ENCODE results near the gene PGA3. TPM values are rescaled to one million over a fixed set of nuclear protein-coding genes. Genes with fewer than 3 reads are reported as not detected.

The PGA3 gene
- total and polyA plus RNA-seq, 2 of the 8 experiments (the other 6 are each of a cell fraction or from before 2014, with no cell fraction given): not detected

DNA sequence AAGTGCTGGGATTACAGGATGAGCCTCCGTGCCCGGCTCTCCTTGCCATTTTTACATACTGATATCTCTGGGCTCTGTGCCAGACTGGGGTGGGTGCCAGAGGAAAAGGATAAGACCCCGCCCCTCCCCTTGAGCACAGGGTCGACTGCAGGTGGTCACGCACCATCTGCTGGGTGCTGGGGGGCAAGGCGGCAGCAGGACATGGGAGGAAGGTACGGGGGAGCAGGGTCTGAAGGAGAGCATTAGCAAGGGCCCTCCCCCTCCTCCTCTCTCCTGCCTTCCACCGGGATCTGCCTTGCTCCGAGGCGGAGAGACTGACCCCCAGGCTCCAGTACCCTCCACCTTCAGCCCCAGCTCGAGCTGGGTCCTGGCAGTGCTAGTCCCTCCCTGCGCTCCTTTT is 9.7 kb upstream of the PGA3 start:
- Histone ChIP-seq H3K23ac (ENCODE audit: insufficient read length) (no peak overlapping the region), H2BK15ac (ENCODE audit: low read length) (no peak overlapping the region), H3K4me3 (ENCODE audit: extremely low read depth in 1 of 4, insufficient read depth in 2 of 4, low read depth in 3 of 4, low read length in 4 of 4) (no peak overlapping the region), H2BK20ac (ENCODE audit: low read length) (no peak overlapping the region), H3K79me2 (ENCODE audit: control insufficient read depth in 1 of 2, insufficient read depth in 2 of 2, low read length in 2 of 2) (no peaks in the 10 kb centered on the region), H2BK120ac (replicated peaks; ENCODE audit: low read depth, low read length) (no peak overlapping the region), H3K27ac (ENCODE audit: low read depth, low read length) (no peak overlapping the region), H2BK5ac (ENCODE audit: low read depth, low read length) (no peak overlapping the region), H4K8ac (ENCODE audit: extremely low read depth, insufficient read depth, low read length) (peak overlapping the region; percentile 80; the same call in 1 of the 2 replicates), H3K79me1 (ENCODE audit: low read depth, low read length) (no peaks in the 10 kb centered on the region), H3K23me2 (ENCODE audit: low read depth, low read length) (no peaks in the 10 kb centered on the region), H2AFZ (ENCODE audit: low read length) (peak overlapping the region; percentile 19; the same call in 1 of the 2 replicates), H4K20me1 (replicated peaks in 1 of 2; ENCODE audit: control insufficient read depth in 1 of 2, insufficient read depth in 2 of 2, low read length in 2 of 2) (no peaks in the 10 kb centered on the region), H3K36me3 (ENCODE audit: control insufficient read depth in 2 of 4, insufficient read depth in 4 of 4, low read length in 3 of 4) (no peaks in the 10 kb centered on the region), H3K9me3 (ENCODE audit: insufficient read depth in 2 of 2, low read depth in 1 of 2, low read length in 1 of 2) (no peaks in the 10 kb centered on the region), H3K4ac (replicated peaks; ENCODE audit: insufficient read length, low read depth, low read length) (no peak overlapping the region), H3K9ac (replicated peaks in 1 of 4; ENCODE audit: extremely low read depth in 1 of 4, low read depth in 3 of 4, low read length in 3 of 4) (no peak overlapping the region), H2BK12ac (ENCODE audit: low read depth, low read length) (no peak overlapping the region), H3K4me2 (ENCODE audit: insufficient read depth in 1 of 2, low read depth in 2 of 2, low read length in 2 of 2) (no peak overlapping the region; a peak in 1 of 4 replicates), H3K4me1 (replicated peaks in 1 of 4; ENCODE audit: control insufficient read depth in 3 of 4, insufficient read depth in 4 of 4, low read length in 3 of 4) (peaks cover 0 to 8% (median 0%) of the 10 kb centered on the region in 4 experiments; a peak in 2 of 7 replicates), H4K91ac (replicated peaks; ENCODE audit: insufficient read length, low read length) (no peak overlapping the region), H3K56ac (replicated peaks; ENCODE audit: insufficient read length, low read depth, low read length) (no peak overlapping the region), H4K5ac (ENCODE audit: insufficient read length, low read depth, low read length) (no peak overlapping the region), H3K18ac (ENCODE audit: extremely low read depth, low read length) (no peak overlapping the region; the same call in 1 of the 2 replicates), H2AK5ac (ENCODE audit: low read depth, low read length) (no peak overlapping the region), H3K27me3 (replicated peaks in 1 of 4; ENCODE audit: control insufficient read depth in 3 of 4, extremely low read depth in 1 of 4, insufficient read depth in 3 of 4, low read length in 3 of 4) (no peaks in the 10 kb centered on the region), H3K14ac (ENCODE audit: insufficient read length) (no peak overlapping the region)
- DNase-seq (ENCODE audit: low read depth in 1 of 2, low spot score in 2 of 2) (no peak), FAIRE-seq (no peak)
- CTCF ChIA-PET (ENCODE audit: partially characterized antibody): interaction anchor here (0.6 kb wide), 1 partner anchor 347 kb away, joined by 3 read pairs; no protein-coding TSS in a partner anchor
- 73% methylated on average over 12 of the region's 12 CpGs; no CpG with 5 or more reads in 1 of the 2 experiments for whole genome bisulfite sequencing, 2 experiments (ENCODE audit: extremely low coverage in 1 of 2, insufficient coverage in 1 of 2, insufficient read length in 1 of 2, insufficient replicate concordance in 2 of 2, low coverage in 1 of 2, low lambda C conversion rate in 2 of 2, missing lambda C conversion rate in 1 of 2)
- POLR2A ChIA-PET (ENCODE audit: partially characterized antibody): no interaction called here
- no peak for TF ChIP-seq RAD21 (IDR thresholded peaks at IDR 0.05 in 1 of 2, conservative IDR thresholded peaks at IDR 0.05 in 1 of 2; ENCODE audit: low read depth in 2 of 2, low read length in 2 of 2)
- TF ChIP-seq CBX5 (IDR thresholded peaks at IDR 0.05; ENCODE audit: low read depth, low read length): no peak
- TF ChIP-seq YY1 (IDR thresholded peaks at IDR 0.05; ENCODE audit: low read depth, low read length): no peak
- TF ChIP-seq BRCA1 (IDR thresholded peaks at IDR 0.05; ENCODE audit: low read depth, low read length): no peak
- no peak for TF ChIP-seq SP2 (IDR thresholded peaks at IDR 0.05; ENCODE audit: low read length)
- no peak for TF ChIP-seq ASH2L (IDR thresholded peaks at IDR 0.05; ENCODE audit: low read length)

All from H1 (cell line).